Skin epidermis (tissue), 12 donors: ENCODE results near the gene RPTOR.
"Not testable (repeated sequence)": the region's sequence is repeated elsewhere in the genome, so short reads cannot be mapped to it uniquely, and the experiment has no call there.

ENCODE experiments used
- H3K27ac ChIP-seq, 21 experiments: fragments of 200-600 bp; sonication (generic) in 11 of 21; one replicate each; pipeline ENCODE4 v1.5.0; 2020; ENCODE audit warnings: mild to moderate bottlenecking in 3 of 21, inconsistent platforms in 2 of 21, moderate library complexity in 2 of 21
- H3K4me3 ChIP-seq, 7 experiments: fragments of 200-600 bp; sonication (generic) in 2 of 7; one replicate each; pipeline ENCODE4 v1.5.0; 2020; ENCODE audit warnings: inconsistent platforms in 2 of 7, mild to moderate bottlenecking in 2 of 7, moderate library complexity in 1 of 7

RPTOR gene

GRCh38 chr17:80743181-80743771 is 198.6 kb downstream of the RPTOR start:
- H3K27ac ChIP-seq: peak overlapping the region in 2 of 21 experiments; percentile 6 to 32
- H3K4me3 ChIP-seq: no peak overlapping the region

- not testable (repeated sequence) for H3K27ac ChIP-seq, H3K4me3 ChIP-seq
Observed at GRCh38 chr17:80743973-80744372, 199.3 kb downstream of the RPTOR start.

- H3K4me3 ChIP-seq, H3K27ac ChIP-seq: not testable (repeated sequence)
Observed at GRCh38 chr17:80744725-80745124, 200.1 kb downstream of the RPTOR start.

- no peak overlapping the region for H3K4me3 ChIP-seq
- H3K27ac ChIP-seq: no peak overlapping the region
Observed at GRCh38 chr17:80745183-80745582, 200.5 kb downstream of the RPTOR start.

- H3K27ac ChIP-seq: no peak overlapping the region
- no peak overlapping the region for H3K4me3 ChIP-seq
Observed at GRCh38 chr17:80746262-80746935, 201.8 kb downstream of the RPTOR start.

GRCh38 chr17:80747469-80747868 is 202.8 kb downstream of the RPTOR start:
- H3K4me3 ChIP-seq: no peak overlapping the region
- H3K27ac ChIP-seq: no peak overlapping the region

GRCh38 chr17:80749611-80750010 is 205.0 kb downstream of the RPTOR start:
- Histone ChIP-seq H3K27ac (peak overlapping the region in 4 of 21 experiments; percentile 18 to 78 (median 58)), H3K4me3 (no peak overlapping the region)

GRCh38 chr17:80750263-80750662 is 205.6 kb downstream of the RPTOR start:
- Histone ChIP-seq H3K4me3 (no peak overlapping the region), H3K27ac (peak overlapping the region in 9 of 21 experiments; percentile 14 to 78 (median 55))

- Histone ChIP-seq H3K27ac (peak overlapping the region in 16 of 21 experiments; percentile 15 to 78 (median 50)), H3K4me3 (no peak overlapping the region)
Observed at GRCh38 chr17:80751070-80751945, 206.7 kb downstream of the RPTOR start.

GRCh38 chr17:80751946-80752581 is 207.4 kb downstream of the RPTOR start:
- peak overlapping the region in 12 of 21 experiments; percentile 5 to 75 (median 48) for H3K27ac ChIP-seq
- no peak overlapping the region for H3K4me3 ChIP-seq

GRCh38 chr17:80753685-80754345 is 209.2 kb downstream of the RPTOR start:
- Histone ChIP-seq H3K4me3 (no peak overlapping the region), H3K27ac (peak overlapping the region in 1 of 21 experiments; percentile 22)

- no peak overlapping the region for H3K27ac ChIP-seq
- H3K4me3 ChIP-seq: no peak overlapping the region
Observed at GRCh38 chr17:80754846-80755245, 210.2 kb downstream of the RPTOR start.

- Histone ChIP-seq H3K27ac (no peak overlapping the region), H3K4me3 (no peak overlapping the region)
Observed at GRCh38 chr17:80755650-80756405, 211.2 kb downstream of the RPTOR start.

GRCh38 chr17:80758481-80759376 is 214.1 kb downstream of the RPTOR start:
- Histone ChIP-seq H3K4me3 (no peak overlapping the region), H3K27ac (peak overlapping the region in 10 of 21 experiments; percentile 8 to 70 (median 44))

GRCh38 chr17:80759377-80759673 is 214.7 kb downstream of the RPTOR start:
- H3K27ac ChIP-seq: peak overlapping the region in 6 of 21 experiments; percentile 40 to 70 (median 47)

GRCh38 chr17:80760511-80760911 is 215.9 kb downstream of the RPTOR start:
- Histone ChIP-seq H3K4me3 (no peak overlapping the region), H3K27ac (peak overlapping the region in 2 of 21 experiments; percentile 32 to 59)

More at GRCh38 chr17:80759377-80759673, 214.7 kb downstream of the RPTOR start:
- no peak overlapping the region for H3K4me3 ChIP-seq

GRCh38 chr17:80761110-80761871 is 216.7 kb downstream of the RPTOR start:
- peak overlapping the region in 7 of 21 experiments; percentile 7 to 59 (median 41) for H3K27ac ChIP-seq
- H3K4me3 ChIP-seq: no peak overlapping the region
